Stimulated activated CD8-positive, alpha-beta memory T cell treated with anti-CD3 and anti-CD28 coated beads, Interleukin-15, amount 100 ng/mL, for 1 hour (primary cell): ENCODE data around the gene ORC3.

ENCODE experiments used
- DNase-seq: peaks from one replicate; pipeline ENCODE4 v3.0.0-alpha.2; 2020; ENCODE audit warnings: low read depth

The ORC3 gene

GRCh38 chr6:87589693-87590416, at the start of gene ORC3, which contains the start of gene RARS2:
Gene ORC3, plus strand, starts transcription at chr6:87590135. Its CDS starts 34 bp downstream, at chr6:87590169.
Gene RARS2, minus strand, starts transcription at chr6:87589987. Its CDS starts 30 bp downstream, at chr6:87589957.
- DNase-seq = peak; percentile 88

GRCh38 chr6:87540539-87540938, 49.4 kb upstream of the ORC3 start:
- no peak for DNase-seq

- DNase-seq = no peak
Measured at GRCh38 chr6:87541041-87541440, 48.9 kb upstream of the ORC3 start.

GRCh38 chr6:87541744-87542143, 48.2 kb upstream of the ORC3 start:
- no peak for DNase-seq

- DNase-seq = no peak
Measured at GRCh38 chr6:87543696-87544473, 46.0 kb upstream of the ORC3 start.

- no peak for DNase-seq
Measured at GRCh38 chr6:87544474-87544735, 45.5 kb upstream of the ORC3 start.

- no peak for DNase-seq
Measured at GRCh38 chr6:87551799-87552198, 38.1 kb upstream of the ORC3 start.

GRCh38 chr6:87553159-87553765, 36.7 kb upstream of the ORC3 start:
- no peak for DNase-seq

- DNase-seq = no peak
Measured at GRCh38 chr6:87555506-87555905, 34.4 kb upstream of the ORC3 start.

GRCh38 chr6:87558446-87558845, 31.5 kb upstream of the ORC3 start:
- no peak for DNase-seq

GRCh38 chr6:87561017-87561416, 28.9 kb upstream of the ORC3 start:
- no peak for DNase-seq

- no peak for DNase-seq
Measured at GRCh38 chr6:87572021-87572420, 17.9 kb upstream of the ORC3 start.

- no peak for DNase-seq
Measured at GRCh38 chr6:87572883-87573282, 17.1 kb upstream of the ORC3 start.

GRCh38 chr6:87573307-87574024, 16.5 kb upstream of the ORC3 start:
- DNase-seq = no peak

GRCh38 chr6:87574237-87574804, 15.6 kb upstream of the ORC3 start:
- DNase-seq = no peak

GRCh38 chr6:87575423-87575822, 14.5 kb upstream of the ORC3 start:
- no peak for DNase-seq

- no peak for DNase-seq
Measured at GRCh38 chr6:87583822-87584221, 6.1 kb upstream of the ORC3 start.

GRCh38 chr6:87586371-87587077, 3.4 kb upstream of the ORC3 start:
- no peak for DNase-seq

- DNase-seq = no peak
Measured at GRCh38 chr6:87588756-87589407, 1.1 kb upstream of the ORC3 start.

GRCh38 chr6:87590417-87590880, 514 bp downstream of the ORC3 start:
- DNase-seq = no peak

- DNase-seq = no peak
Measured at GRCh38 chr6:87590990-87591389, 1.1 kb downstream of the ORC3 start.
